C4-2B (cell line): ENCODE results near the gene TRMT2A.

Experiments
- H3K27ac ChIP-seq: fragments of 450-650 bp; 2 replicates; pipeline ENCODE4 v1.5.1; 2017
- ZFX ChIP-seq: fragments of 450-650 bp; IDR thresholded peaks from 2 replicates; pipeline ENCODE4 v1.6.1; 2017
- TF ChIP-seq, protein P1 (sequence below): fragments of 450-650 bp; conservative IDR thresholded peaks from 2 replicates; pipeline ENCODE4 v1.5.1; 2017; ENCODE audit warnings: mild to moderate bottlenecking

The TRMT2A gene

DNA sequence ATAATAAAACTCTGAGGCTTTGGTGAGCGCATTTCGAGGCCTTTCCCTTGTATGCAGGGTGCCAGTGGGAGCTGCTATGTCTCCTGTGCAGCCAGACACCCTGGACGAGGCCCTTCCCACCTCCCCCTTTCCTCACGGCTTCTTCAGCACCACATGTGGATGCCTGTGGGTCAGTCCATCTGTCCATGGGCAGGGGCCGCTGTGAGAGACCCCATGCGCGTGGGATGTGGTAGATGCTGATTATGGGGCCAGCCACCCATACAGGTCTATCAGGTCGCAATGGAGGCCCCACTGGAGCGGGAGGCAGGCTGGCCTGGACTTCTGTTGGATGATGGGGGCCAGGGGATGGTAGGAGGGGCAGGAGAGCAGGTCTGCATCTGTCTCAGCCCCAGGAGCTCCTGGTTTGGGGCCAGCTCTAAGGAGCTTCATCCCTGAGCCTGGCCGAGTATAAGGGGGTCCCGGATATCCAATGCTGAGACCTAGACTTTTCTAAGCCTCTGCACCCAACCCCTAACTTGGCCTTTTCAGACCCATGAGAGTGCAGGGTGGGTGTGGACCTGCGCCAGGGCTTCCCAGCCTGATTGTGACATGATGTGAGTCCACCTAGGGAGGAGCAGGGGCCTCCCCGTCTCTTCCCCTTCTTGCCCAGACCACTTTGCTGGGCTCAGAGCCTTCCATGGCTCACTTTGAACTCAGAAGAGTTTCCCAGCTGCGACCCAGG lies 51.0 kb downstream of the TRMT2A start:
- no peak overlapping the region for H3K27ac ChIP-seq
- no peak for TF ChIP-seq ZFX

DNA sequence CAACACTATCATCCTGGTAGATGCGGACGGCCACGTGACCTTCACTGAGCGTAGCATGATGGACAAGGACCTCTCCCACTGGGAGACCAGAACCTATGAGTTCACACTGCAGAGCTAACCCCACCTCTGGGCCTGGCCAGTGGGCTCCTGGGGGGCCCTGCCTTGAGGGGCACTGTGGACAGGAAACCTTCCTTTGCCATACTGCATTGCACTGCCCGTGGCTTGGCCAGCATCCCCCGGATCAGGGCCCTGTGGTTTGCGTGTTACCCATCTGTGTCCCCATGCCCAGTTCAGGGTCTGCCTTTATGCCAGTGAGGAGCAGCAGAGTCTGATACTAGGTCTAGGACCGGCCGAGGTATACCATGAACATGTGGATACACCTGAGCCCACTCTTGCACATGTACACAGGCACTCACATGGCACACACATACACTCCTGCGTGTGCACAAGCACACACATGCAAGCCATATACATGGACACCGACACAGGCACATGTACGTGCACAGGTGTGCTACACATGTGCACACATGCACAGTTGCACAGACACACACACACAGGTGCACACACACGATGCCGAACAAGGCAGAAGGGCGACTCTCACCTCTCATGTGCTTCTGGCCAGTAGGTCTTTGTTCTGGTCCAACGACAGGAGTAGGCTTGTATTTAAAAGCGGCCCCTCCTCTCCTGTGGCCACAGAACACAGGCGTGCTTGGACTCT lies 52.3 kb downstream of the TRMT2A start:
- TF ChIP-seq, protein P1, sequence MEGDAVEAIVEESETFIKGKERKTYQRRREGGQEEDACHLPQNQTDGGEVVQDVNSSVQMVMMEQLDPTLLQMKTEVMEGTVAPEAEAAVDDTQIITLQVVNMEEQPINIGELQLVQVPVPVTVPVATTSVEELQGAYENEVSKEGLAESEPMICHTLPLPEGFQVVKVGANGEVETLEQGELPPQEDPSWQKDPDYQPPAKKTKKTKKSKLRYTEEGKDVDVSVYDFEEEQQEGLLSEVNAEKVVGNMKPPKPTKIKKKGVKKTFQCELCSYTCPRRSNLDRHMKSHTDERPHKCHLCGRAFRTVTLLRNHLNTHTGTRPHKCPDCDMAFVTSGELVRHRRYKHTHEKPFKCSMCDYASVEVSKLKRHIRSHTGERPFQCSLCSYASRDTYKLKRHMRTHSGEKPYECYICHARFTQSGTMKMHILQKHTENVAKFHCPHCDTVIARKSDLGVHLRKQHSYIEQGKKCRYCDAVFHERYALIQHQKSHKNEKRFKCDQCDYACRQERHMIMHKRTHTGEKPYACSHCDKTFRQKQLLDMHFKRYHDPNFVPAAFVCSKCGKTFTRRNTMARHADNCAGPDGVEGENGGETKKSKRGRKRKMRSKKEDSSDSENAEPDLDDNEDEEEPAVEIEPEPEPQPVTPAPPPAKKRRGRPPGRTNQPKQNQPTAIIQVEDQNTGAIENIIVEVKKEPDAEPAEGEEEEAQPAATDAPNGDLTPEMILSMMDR = no peak
- no peak for TF ChIP-seq ZFX
- no peak overlapping the region for H3K27ac ChIP-seq

DNA sequence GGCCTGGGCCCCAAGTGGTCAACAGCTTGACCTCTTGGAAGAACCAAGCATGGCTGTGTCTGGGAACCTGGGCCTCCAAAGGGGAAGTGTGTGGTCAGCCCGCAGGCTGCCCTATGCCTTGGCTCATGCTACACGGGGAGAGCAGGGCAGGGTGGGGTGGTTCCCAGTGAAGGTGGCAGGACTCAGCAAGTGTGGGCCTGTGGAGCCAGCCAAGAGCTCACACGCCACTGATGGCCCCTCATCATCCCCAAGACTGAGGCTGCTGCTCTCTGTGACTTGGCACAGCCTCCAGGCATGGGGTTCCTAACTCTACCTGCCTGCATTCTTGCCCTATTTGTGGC lies 52.9 kb downstream of the TRMT2A start:
- TF ChIP-seq, protein P1 = no peak
- TF ChIP-seq ZFX = no peak
- H3K27ac ChIP-seq = no peak overlapping the region

DNA sequence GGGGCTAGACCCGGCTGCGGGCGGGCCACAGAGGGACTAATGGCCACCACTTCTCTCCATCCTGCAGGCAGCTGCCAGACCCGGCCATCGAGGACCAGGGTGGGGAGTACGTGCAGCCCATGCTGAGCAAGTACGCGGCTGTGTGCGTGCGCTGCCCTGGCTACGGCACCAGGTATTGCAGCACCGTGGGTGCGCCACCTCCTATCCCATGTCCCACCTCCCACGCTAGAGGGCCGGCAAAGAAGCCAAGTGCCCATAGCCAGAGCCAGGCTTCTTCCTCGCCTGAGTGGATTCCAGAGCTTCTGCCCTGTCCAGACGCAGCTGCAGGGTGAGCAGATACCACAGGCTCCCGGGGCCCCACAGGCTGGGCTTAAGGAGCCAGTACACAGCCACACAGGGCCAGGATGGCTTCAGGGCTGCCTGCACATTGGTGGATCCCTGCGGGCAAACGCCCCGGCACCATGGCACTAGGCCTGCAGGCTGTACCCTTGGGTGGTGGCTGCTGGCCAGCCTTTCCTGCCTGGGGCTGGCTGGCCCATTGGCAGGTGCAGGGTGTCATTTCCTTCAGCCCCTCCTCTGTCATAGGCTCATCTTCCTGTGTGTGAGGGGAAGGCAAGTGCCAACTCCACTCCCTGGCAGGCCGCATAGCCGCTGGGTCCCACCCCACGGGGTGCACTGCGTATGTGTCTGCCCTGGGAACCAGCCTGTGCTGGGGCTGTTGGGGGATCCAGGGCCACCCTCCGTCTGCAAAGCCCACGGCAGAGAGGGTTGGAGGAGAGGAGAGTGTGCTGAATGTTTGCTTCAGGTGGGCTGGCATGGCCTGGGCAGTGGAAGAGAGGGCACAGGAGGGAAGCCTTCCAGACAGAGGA lies 53.5 kb downstream of the TRMT2A start:
- TF ChIP-seq ZFX = no peak
- TF ChIP-seq, protein P1 = no peak

DNA sequence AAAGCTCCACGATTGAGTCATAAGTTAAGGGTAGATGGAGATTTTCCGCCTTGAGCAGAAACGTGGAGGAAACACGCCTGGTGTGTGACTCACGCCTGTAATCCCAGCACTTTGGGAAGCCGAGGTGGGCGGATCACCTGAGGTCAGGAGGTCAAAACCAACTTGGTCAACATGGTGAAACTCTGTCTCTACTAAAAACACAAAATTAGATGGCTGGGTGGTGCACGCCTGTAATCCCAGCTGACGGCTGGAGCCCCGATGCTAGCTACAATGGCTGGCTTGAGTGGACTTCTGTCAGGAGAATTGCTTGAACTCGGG lies 54.3 kb downstream of the TRMT2A start:
- no peak overlapping the region for H3K27ac ChIP-seq
- TF ChIP-seq, protein P1 = no peak
- TF ChIP-seq ZFX = no peak

More for the DNA sequence above, 53.5 kb downstream of the TRMT2A start:
- H3K27ac ChIP-seq = no peak overlapping the region

- TF ChIP-seq, protein P1 = no peak
- no peak for TF ChIP-seq ZFX
- no peak overlapping the region for H3K27ac ChIP-seq
These were observed 54.8 kb downstream of the TRMT2A start for GRCh38 chr22:20062043-20062765.
